Astrocyte (in vitro differentiated cells and primary cell): ENCODE measurements around the gene RNPEP. TPM values are rescaled to one million over a fixed set of nuclear protein-coding genes. Genes with fewer than 3 reads are reported as not detected.
A peak's percentile ranks its signal among the peaks of the same experiment; 100 is the strongest.

Source experiments
- DNase-seq: peaks from one replicate; pipeline ENCODE4 v3.0.0-alpha.2; 2010; ENCODE audit warnings: low read depth
- FAIRE-seq: peaks from 2 replicates; lab custom pipeline; 2011; peaks lifted over from hg19 to GRCh38; lab: Jason Lieb, UNC
- H2AFZ ChIP-seq: 2 replicates; pipeline ENCODE4 v1.6.0; 2012; ENCODE audit warnings: low read depth, low read length, inconsistent platforms
- H3K27ac ChIP-seq: 2 replicates; pipeline ENCODE4 v1.5.1; 2011; ENCODE audit warnings: low read depth, low read length, inconsistent platforms
- H3K27me3 ChIP-seq: 2 replicates; pipeline ENCODE4 v1.6.0; 2011; ENCODE audit warnings: low read length, inconsistent platforms; ENCODE audit not compliant: insufficient read depth
- H3K36me3 ChIP-seq: 2 replicates; pipeline ENCODE4 v1.5.1; 2011; ENCODE audit warnings: low read length, inconsistent platforms; ENCODE audit not compliant: insufficient read depth
- H3K4me1 ChIP-seq: 2 replicates; pipeline ENCODE4 v1.5.1; 2011; ENCODE audit warnings: low read length, inconsistent platforms; ENCODE audit not compliant: insufficient read depth
- H3K4me2 ChIP-seq: 2 replicates; pipeline ENCODE4 v1.6.0; 2012; ENCODE audit warnings: low read length, inconsistent platforms
- H3K4me3 ChIP-seq: 2 replicates; pipeline ENCODE4 v1.5.1; 2011; ENCODE audit warnings: low read depth, mild to moderate bottlenecking, low read length, inconsistent platforms; ENCODE audit not compliant: insufficient read depth
- H3K79me2 ChIP-seq: 2 replicates; pipeline ENCODE4 v1.6.0; 2012; ENCODE audit warnings: mild to moderate bottlenecking, low read length, inconsistent platforms; ENCODE audit not compliant: insufficient read depth
- H3K9ac ChIP-seq: 2 replicates; pipeline ENCODE4 v1.6.0; 2012; ENCODE audit warnings: mild to moderate bottlenecking, low read length, inconsistent platforms
- H3K9me3 ChIP-seq: 2 replicates; pipeline ENCODE4 v1.5.1; 2012; ENCODE audit warnings: low read depth, mild to moderate bottlenecking, low read length, inconsistent platforms; ENCODE audit not compliant: insufficient read depth
- H4K20me1 ChIP-seq: 2 replicates; pipeline ENCODE4 v1.6.0; 2012; ENCODE audit warnings: low read length, inconsistent platforms; ENCODE audit not compliant: insufficient read depth
- H3K27ac Mint-ChIP-seq: one replicate; pipeline ENCODE4 v1.8.0; 2021; ENCODE audit warnings: mild to moderate bottlenecking, mixed read lengths; ENCODE audit not compliant: unreplicated experiment
- H3K27me3 Mint-ChIP-seq: one replicate; pipeline ENCODE4 v1.8.0; 2021; ENCODE audit warnings: low read depth, mixed read lengths; ENCODE audit not compliant: unreplicated experiment
- H3K36me3 Mint-ChIP-seq: one replicate; pipeline ENCODE4 v1.8.0; 2021; ENCODE audit warnings: low read depth, mixed read lengths; ENCODE audit not compliant: unreplicated experiment
- H3K4me1 Mint-ChIP-seq: one replicate; pipeline ENCODE4 v1.8.0; 2021; ENCODE audit warnings: low read depth, mixed read lengths; ENCODE audit not compliant: unreplicated experiment
- H3K4me3 Mint-ChIP-seq: one replicate; pipeline ENCODE4 v1.8.0; 2021; ENCODE audit warnings: mild to moderate bottlenecking, moderate library complexity, mixed read lengths; ENCODE audit not compliant: unreplicated experiment
- H3K9me3 Mint-ChIP-seq: one replicate; pipeline ENCODE4 v1.8.0; 2021; ENCODE audit warnings: mild to moderate bottlenecking, mixed read lengths; ENCODE audit not compliant: unreplicated experiment
- CTCF ChIP-seq: IDR thresholded peaks from 2 replicates; pipeline ENCODE4 v1.5.1; 2011; ENCODE audit warnings: low read depth, mild to moderate bottlenecking, inconsistent platforms, low read length, moderate library complexity; ENCODE audit not compliant: insufficient read depth
- EZH2 ChIP-seq: IDR thresholded peaks from 2 replicates; pipeline ENCODE4 v1.6.1; 2012; ENCODE audit warnings: mild to moderate bottlenecking, low read length, inconsistent platforms; ENCODE audit not compliant: insufficient read depth
- total RNA-seq: library from RNA; stranded (reverse); gene quantifications from 2 replicates; pipeline ENCODE4 v1.2.1, GENCODE V29; 2021

Gene RNPEP
- total RNA-seq, 1 donor from 2014 or later, result 68.9 TPM

GRCh38 chr1:201970334-201971159 lies 11.9 kb upstream of the RNPEP start:
- no peak for TF ChIP-seq CTCF
- TF ChIP-seq EZH2, result no peak
- Histone ChIP-seq H3K9me3 (no peaks in the 10 kb centered on the region), H3K4me2 (no peak overlapping the region), H3K79me2 (peaks cover 11% of the 10 kb centered on the region), H3K9ac (no peak overlapping the region), H2AFZ (no peak overlapping the region), H3K4me3 (no peak overlapping the region), H3K27ac (no peak overlapping the region), H3K36me3 (peaks cover 36% of the 10 kb centered on the region), H3K27me3 (no peaks in the 10 kb centered on the region), H3K4me1 (peaks cover 4% of the 10 kb centered on the region), H4K20me1 (peaks cover 42% of the 10 kb centered on the region)
- FAIRE-seq (no peak), DNase-seq (peak; percentile 28)
- Mint-ChIP-seq H3K27me3 (no peaks in the 10 kb centered on the region), H3K4me3 (no peak overlapping the region), H3K4me1 (peaks cover 6% of the 10 kb centered on the region), H3K27ac (no peak overlapping the region), H3K36me3 (no peaks in the 10 kb centered on the region), H3K9me3 (no peaks in the 10 kb centered on the region)

- peaks cover 3% of the 10 kb centered on the region for H3K36me3 Mint-ChIP-seq
- Histone ChIP-seq H3K79me2 (peaks cover 41% of the 10 kb centered on the region), H3K27me3 (no peaks in the 10 kb centered on the region), H3K4me2 (peak overlapping the region; percentile 93), H3K4me1 (no peaks in the 10 kb centered on the region), H3K9ac (peak overlapping the region; percentile 87), H3K36me3 (no peaks in the 10 kb centered on the region), H3K9me3 (no peaks in the 10 kb centered on the region), H3K27ac (no peak overlapping the region), H2AFZ (peak overlapping the region; percentile 91), H4K20me1 (peaks cover 15% of the 10 kb centered on the region), H3K4me3 (peak overlapping the region; percentile 89)
- peak overlapping the region; percentile 77 for H3K27ac Mint-ChIP-seq
- no peaks in the 10 kb centered on the region for H3K9me3 Mint-ChIP-seq
- peaks cover 2% of the 10 kb centered on the region for H3K27me3 Mint-ChIP-seq
- DNase-seq (peak; percentile 6), FAIRE-seq (no peak)
- TF ChIP-seq EZH2, result no peak
- no peak for TF ChIP-seq CTCF
- H3K4me3 Mint-ChIP-seq, result peak overlapping the region; percentile 95
- H3K4me1 Mint-ChIP-seq, result peaks cover 14% of the 10 kb centered on the region
These were observed 296 bp upstream of the RNPEP start for GRCh38 chr1:201982082-201982622.
